HG02884 (cell line): ENCODE measurements around the gene PPEF1.
"Not testable (repeated sequence)": the region's sequence is repeated elsewhere in the genome, so short reads cannot be mapped to it uniquely, and the experiment has no call there.

Experiments
- ATAC-seq: cut with Tn5 transposase; IDR thresholded peaks from one replicate; pipeline ENCODE4 v1.9.1; 2021; ENCODE audit warnings: mild to moderate bottlenecking, moderate library complexity; ENCODE audit not compliant: unreplicated experiment

The PPEF1 gene

DNA sequence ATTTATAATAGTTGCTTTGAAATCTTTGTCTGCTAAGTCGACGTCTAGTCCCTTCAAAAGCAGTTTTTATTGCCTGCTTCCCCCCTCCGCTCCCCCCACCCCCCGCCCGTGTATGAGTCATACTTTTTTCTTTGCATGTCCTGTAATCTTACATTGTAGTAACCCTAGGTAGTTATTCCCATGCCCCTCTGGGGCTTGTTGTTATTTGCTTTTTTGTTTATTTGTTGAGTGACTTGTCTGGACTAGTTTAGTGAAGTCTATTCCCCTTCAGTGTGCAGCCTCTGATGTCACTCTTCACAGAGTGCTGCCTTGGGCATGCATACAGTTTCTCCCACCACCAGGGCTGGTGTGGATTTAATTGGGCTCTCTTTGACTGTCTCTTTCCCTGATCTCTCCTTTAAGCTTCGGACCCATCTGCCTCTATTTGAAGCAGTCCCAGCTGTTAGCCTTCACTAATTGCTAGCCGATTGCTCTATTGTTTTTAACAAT lies 86.2 kb downstream of the PPEF1 start:
- no peak for ATAC-seq

DNA sequence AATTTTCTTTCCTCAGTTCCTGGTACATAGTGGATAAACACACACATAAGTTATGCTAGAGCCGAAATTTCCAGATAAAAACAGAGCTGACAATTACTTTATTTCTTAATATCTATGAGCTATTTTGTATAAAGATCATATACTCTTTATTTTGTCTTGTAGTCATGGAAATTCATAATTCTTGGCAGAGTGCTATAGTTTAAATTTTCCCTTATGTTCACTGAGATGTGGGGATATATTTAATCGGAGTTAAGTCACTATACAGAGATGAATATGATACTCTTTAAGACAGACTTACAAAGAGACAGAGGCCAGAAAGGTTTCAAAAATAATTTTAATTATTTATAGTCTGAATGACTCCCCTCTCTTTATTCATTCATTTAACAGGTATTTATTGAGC lies 89.7 kb downstream of the PPEF1 start:
- no peak for ATAC-seq

DNA sequence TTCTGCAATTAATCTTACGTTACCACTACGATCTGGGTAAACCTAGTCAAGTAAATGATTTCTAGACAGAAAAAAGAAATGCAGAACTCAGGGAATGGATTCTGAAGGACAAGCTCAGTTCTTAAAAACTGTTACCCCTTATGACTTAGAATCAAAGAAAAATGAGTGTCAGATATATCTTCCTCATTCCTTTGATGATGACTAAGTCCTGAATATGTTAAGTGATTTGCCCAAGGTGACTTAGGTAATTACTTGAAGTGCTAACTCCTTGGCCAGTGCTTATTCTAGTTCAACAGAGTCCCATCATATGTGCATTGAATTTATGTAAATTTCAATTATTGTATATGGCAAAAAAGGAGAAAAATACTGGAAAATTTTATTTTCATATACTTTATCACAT lies 92.5 kb downstream of the PPEF1 start:
- no peak for ATAC-seq

DNA sequence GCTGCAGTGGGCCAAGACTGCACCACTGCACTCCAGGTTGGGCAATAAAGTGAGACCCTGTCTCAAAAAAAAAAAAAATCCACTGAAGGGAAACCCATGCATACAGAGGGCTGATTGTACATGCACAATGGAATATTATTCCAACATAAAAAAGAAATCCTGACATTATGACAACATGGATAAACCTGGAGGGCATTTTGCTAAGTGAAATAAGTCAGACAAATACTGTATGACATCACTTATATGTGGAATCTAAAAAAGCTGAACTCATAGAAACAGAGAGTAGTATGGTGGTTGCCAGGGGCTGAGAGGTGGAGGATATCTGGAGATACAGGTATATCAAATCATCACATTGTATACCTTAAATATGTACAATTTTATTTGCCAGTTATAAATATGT lies 102.2 kb downstream of the PPEF1 start:
- no peak for ATAC-seq

DNA sequence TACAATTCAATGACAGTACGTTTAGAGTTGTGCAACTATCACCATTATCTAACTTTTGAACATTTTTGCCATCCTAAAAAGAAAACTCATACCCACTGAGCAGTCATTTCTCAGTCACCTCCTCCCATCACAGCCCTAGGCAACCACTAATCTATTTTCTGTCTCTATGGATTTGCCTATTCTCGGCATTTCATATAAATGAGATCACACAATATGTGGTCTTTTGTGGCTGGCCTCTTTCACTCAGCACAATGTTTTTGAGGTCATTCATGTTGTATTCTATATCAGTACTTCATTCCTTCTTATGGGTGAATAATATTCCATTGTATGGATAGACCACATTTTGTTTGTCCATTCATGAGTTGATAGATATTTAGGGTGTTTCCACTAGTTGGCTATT lies 103.0 kb downstream of the PPEF1 start:
- ATAC-seq: no peak

DNA sequence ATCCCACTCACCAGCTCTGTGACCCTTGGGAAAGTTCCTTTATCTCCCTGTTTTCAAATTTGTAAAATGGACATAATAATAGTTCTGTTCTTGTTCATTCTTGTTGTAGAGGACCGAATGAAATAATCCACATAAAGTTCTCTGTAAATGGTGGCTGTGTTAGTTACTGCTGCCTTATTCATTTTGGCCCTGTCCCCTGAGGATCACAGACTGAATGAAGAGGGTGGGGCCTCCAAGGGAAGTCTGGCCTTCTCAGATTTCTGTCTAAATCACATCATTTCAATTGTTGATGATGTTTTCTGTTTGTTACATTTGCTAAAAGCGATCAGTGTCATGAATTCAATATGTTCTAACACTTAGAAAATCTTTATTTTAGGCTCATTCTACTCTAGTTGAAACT lies 117.9 kb downstream of the PPEF1 start:
- ATAC-seq: no peak

DNA sequence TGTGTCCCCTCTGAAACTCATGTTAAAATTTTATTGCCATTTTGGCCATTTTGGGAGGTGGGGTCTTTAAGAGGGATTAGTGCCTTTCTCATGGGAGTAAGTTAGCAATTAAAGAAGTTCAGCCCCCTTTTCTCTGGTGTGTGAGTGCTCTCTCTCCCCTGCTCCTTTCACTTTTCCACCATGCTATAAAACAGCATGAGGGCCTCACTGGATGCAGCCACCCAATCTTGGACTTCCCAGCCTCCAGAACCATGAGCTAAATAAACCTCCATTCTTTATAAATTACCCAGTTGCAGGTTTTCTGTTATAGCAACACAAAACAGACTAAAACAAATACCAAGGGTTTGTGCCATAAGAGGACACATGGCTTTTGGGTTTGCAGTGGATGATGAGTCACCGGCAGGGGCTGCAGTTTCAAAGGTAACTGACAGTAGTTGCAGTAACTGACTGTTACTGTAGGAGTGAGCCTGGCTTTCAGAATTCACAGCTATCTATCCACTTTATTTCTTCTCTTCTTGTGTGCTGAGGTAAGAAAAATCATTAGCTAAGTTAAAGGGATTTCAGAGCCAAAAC lies 121.5 kb downstream of the PPEF1 start:
- no peak for ATAC-seq

DNA sequence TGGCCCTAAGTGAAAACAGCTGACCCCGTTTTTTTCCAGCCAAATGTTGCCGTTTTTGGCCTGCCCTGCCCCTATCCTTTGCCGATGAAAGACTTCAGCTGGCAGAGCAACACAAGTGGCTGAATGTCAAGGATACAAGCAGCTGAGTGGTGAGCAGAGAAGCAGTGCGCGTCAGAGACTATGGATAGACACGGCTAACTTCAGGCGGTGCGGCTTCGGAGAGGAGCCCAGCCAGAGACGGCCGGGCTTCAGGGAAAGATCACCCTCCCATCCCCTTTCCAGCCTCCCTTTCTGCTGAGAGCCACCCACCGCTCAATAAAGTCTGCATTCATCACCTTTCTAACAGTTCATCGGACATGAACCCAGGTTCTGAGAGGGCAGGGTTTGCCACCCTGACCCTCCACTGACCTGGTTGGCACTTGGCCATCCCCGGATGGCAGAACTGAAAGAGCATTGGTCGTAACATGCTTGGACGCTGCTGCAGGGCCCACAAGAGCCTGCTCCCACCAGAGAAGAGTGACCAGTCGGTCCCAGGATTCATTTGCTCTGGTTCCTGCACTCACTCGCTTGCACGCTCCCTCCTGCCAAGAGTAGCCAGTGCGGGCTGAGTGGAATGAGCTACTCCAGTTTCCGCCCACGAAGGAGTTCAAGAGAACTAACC lies 125.8 kb downstream of the PPEF1 start:
- ATAC-seq: no peak

DNA sequence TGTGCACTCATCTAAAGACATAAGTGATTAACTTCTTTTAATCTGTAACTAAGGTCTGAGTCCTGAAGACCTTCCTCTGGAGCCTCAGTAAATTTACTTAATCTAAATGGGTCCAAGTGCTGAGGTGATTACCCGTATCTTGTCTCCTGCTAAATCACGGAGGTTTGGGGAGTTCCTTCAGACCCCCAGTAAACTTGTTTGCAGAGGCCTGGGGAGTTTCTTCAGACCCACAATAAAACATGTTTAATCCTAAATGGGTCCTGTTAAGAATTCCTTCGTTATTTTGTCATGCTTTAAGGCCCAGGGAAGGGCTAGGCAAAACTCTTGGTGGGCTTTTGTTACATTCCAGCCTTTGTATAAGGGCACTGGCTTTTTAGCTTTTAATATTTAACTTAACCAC lies 140.5 kb downstream of the PPEF1 start:
- not testable (repeated sequence) for ATAC-seq

DNA sequence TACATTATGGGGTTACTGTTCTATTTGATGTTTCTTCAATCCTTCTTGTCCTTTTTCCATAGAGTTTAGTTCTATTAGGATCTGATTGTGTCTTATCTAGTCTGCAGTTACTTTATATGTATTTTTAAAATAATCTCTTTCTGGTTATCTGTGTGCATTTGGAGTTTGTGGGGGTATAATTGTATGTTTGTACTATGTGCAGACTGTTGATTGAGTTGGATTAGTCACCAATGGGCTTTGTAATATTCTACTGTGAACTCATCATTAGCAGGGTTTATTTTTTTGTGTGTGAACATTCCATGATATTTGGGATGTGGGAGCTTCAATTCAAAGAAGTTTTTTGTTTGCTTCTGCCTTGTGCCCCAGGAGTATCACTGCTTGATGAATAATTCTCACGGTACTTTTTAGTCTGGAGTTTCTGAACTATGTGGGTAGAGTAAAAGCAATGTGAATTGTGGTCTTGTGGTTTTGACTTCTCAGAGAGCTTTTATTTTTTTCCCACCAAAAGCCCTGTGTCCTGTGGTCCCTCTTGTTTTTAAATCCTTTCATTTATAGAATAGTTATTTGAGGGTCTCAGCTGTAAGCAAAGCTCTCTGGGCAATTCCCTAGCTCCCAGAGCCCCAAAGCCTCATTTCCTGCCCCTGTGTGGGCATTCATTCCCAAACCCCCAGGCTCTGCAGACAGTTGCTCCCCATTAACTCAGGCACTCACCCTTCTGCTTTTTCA lies 148.6 kb downstream of the PPEF1 start:
- ATAC-seq: peak; percentile 91

DNA sequence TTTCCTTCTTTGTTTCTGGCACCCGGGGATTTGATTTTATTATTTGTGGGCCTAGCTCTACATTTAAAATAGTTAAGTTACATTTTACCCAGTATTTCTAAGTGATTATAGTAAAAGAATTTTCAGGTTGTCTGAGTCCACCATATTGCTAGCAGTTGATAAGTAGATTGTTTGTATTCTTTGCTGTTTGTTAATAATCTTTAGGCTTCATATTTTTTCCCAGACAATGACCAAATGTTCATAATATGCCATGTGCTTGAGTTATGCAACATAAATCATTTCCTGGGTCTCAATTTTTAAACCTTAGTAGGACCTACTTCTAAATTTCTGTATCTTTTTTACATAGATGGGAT lies 149.2 kb downstream of the PPEF1 start:
- ATAC-seq: no peak

DNA sequence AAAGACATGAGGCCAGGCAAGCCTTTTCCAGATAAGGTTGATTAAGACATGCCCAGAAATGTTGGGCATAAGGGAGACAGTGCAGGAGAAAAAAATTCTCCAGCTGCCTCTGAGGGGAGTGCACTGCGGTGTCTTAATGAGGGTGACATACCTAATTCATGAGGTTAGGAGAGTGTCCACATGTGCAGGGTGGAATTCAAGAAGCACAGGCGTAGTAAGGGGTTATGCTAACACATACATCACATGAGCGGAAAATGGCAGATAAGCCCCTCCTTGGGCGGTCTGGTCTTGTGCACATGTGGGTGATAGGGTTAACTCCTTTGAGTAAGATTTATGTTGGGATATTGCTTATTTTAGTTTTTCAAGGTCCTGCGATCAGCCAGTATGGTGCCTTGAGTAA lies 154.1 kb downstream of the PPEF1 start:
- ATAC-seq: no peak

DNA sequence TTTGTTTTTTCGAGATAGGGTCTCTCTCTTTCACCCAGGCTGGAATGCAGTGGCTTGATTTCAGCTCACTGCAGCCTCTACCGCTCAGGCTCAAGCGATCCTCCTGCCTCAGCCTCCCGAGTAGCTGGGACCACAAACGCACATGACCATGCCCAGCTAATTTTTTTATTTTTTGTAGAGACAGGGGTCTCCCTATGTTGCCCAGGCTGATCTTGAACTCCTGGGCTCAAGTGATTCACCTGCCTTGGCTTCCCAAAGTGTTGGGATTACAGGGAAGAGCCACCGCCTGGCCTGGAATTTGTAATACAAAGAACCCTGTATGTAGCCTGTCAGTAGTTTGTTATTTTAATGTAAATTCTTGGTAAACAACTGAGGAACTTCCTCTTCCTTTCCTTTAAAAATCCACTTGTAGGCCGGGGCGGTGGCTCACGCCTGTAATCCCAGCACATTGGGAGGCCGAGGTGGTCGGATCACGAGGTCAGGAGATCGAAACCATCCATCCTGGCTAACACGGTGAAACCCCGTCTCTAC lies 157.0 kb downstream of the PPEF1 start:
- ATAC-seq: no peak

DNA sequence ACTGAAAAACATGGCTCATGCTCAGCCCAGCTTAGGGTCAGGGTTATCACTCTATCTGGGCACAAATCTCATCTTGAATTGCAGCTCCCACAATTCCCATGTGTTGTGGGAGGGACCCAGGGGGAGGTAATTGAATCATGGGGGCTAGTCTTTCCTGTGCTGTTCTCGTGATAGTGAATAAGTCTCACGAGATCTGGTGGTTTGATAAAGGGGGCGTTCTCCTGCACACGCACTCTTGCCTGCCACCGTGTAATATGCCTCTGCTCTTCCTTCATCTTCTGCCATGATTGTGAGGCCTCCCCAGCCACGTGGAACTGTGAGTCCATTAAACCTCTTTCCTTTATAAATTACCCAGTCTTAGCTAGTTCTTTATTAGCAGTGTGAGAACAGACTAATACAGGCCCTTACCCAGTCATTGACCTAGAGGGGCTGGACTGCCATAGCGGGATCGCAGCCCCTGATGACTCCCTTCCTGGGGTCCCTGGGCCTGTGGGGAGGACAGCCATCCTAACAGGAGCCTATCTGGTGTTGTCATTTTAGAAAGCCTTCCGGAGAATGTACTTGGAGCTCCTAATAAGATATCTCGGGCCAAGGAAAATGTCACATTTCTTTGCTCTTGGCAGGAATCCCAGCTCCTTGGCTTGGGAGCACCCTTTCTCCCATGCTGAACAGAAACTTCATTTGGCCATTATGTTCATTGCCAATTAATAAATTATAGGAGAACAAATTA lies 163.9 kb downstream of the PPEF1 start:
- no peak for ATAC-seq

DNA sequence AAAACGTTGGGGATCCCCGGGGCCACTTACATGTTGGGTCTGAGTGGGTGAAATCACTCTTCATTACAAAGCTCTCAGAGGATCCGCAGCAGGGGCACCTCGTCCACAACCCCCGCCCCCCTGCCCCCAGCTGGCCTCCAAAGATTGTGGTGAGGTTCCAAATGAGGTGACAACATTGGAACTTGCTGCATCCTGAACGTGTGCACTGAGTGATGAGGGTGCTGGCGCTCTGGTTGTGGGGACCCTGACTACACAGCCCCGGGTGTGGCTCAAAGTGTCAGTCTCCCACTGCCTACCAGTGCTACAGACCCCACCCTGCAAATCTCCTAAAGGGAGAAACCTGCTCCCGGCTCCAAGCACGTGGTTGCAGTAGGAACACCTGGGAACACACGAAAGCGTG lies 164.5 kb downstream of the PPEF1 start:
- no peak for ATAC-seq

DNA sequence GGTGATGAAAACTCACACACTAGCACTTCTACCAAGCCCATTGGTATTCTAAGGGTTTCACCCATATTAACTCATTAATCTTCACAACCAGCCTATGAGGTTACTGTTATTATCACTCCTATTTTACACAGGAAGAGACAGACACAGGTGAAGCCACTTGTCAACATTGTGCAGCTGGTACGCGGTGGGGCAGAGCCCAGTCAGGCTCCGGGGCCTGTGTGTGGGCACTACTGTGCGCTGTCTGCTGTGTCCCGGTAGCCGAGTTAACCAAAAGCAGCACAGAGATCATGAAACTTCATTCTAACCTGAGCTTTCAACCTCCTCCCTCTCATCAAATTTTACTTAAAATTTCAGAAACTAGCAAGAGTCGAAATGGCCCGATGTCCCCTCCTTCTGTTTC lies 165.2 kb downstream of the PPEF1 start:
- ATAC-seq: no peak

DNA sequence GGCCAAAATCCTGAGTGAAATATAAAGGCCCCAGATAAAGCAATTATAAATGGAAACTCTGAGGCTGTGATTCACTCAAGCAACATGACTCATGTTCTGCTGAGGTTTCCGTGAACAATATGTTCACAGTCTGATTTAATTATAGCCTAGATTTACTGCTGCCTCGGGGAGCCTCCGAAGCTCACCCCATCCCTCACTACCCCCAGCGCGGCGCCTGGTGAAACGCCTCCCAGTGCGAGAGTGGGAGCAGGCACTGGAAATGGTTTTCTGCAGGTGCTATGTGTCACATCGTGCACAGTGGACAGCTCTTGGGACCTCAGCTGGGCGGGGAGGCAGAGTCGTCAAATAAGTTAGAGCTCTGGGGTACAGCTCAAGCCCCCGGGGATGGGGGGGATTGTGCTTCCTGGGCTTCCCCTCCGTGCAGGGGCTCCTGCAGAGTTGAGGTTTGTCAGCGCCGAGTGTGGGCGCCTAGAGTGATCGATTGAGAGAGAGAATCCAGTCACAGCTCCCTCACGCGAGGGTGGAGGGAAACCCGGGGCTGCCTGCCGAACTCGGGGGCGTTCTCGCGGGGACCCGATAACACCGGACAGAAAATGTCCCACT lies 165.8 kb downstream of the PPEF1 start:
- no peak for ATAC-seq

DNA sequence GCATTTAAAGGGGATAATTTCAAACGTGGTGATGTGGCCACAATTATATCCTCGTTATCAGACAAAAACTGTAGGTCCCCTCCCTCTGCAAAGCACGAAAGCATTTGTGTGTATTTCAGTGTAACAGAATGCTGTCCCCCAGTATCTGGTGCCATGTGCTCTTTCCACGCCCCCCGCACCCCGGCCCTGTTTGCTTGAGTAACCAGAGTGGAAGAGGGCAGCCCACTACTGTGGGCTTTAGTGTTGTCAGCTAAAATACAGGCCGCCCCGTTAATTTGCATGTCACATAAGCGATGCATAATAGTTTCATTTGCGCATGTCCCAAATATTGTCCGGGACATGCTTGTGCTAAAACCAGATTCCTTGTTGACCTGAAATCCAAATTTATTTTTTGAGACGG lies 166.4 kb downstream of the PPEF1 start:
- no peak for ATAC-seq

DNA sequence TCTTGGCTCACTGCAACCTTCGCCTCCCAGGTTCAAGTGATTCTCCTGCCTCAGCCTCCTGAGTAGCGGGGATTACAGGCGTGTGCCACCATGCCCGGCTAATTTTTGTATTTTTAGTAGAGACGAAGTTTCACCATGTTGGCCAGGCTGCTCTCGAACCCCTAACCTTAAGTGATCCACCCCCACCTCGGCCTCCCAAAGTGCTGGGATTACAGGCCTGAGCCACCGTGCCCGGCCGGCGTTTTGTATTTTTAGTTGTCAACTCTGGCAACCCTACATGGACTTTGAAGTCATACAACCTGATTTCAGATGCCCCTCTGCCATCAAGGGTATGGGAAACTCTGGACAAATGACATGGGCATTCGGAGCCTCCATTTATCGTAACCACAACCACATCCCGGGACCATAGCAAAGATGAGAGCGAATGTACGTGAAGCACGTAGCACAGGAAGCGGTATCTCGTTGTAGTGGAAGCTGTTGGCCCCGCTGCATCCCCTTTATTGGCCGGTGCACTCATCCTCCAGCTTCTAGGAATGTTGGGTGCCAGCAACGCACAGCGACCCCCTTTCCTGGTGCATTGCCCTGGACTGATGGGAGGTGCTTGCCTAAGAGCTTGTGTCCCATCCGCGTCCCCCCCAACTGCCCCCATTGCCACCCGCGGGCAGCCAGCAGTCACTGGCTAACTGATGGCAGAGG lies 167.3 kb downstream of the PPEF1 start:
- ATAC-seq: no peak

DNA sequence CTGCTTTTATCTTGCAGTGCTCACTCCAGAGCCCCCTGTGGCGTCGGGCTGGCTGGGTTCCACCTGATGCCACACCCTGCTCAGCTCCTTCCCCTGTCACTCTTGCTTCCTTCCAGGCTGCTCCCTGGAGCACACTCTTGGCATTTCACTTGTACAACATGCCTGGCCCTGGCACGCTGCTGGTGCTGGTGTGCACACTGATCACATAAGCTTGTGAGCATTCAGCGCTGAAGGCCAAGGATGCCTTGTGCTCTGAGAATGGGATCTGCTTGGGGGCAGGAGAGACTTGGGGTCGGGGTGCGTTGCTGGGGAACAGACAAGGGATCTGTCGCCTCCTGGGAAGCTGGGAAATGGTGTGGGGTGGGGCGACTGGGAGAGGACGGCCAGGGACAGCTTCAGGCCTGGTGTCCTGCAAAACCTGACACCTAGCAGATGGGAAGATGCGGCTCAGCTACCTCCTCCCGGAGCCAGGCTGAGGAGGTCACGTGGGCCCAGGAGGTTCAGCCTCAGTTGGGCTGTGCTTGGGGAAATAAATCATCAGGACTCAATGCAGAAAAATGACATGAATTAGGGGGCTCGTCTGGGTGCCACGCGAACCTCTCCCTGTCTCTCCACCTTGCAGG lies 167.9 kb downstream of the PPEF1 start:
- no peak for ATAC-seq
